ENCODE data around the gene NFIA.

- TF ChIP-seq POLR2A (IDR thresholded peaks at IDR 0.05) (no peak), CTCF (IDR thresholded peaks at IDR 0.05) (no peak), POLR2AphosphoS5 (IDR thresholded peaks at IDR 0.05) (no peak)
Observed at GRCh38 chr1:61420909-61421835, 338.8 kb downstream of the NFIA start.

Measured in prostate gland (tissue), 2 donors.